ENCODE data around the gene FUT7.

DNA sequence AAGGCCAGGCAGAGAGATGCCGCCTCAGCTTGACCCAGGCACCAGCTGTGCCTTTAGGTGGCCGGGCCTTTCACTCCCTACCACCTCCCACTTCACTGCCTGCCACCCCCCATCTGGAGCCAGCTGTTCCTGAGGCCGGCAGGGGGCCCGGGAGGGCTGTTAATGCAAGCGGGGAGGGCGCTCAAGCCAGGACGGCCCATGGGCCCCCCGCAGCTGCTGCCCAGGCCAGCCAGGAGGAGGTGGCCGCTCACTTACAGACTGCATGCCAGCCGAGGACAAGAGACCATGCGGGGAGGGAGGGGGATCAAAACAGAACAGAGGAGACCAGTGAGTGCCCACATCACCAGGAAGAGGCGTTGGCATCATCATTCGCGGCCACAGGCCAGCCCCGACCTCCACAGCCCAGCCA, 8.3 kb downstream of the FUT7 start:
- TF ChIP-seq, protein P1, sequence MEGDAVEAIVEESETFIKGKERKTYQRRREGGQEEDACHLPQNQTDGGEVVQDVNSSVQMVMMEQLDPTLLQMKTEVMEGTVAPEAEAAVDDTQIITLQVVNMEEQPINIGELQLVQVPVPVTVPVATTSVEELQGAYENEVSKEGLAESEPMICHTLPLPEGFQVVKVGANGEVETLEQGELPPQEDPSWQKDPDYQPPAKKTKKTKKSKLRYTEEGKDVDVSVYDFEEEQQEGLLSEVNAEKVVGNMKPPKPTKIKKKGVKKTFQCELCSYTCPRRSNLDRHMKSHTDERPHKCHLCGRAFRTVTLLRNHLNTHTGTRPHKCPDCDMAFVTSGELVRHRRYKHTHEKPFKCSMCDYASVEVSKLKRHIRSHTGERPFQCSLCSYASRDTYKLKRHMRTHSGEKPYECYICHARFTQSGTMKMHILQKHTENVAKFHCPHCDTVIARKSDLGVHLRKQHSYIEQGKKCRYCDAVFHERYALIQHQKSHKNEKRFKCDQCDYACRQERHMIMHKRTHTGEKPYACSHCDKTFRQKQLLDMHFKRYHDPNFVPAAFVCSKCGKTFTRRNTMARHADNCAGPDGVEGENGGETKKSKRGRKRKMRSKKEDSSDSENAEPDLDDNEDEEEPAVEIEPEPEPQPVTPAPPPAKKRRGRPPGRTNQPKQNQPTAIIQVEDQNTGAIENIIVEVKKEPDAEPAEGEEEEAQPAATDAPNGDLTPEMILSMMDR (IDR thresholded peaks at IDR 0.05) = no peak
- no peak for TF ChIP-seq EP300 (IDR thresholded peaks at IDR 0.05)
- no peak for TF ChIP-seq POLR2A (IDR thresholded peaks at IDR 0.05)
